ENCODE results near the gene MYH14.

DNA sequence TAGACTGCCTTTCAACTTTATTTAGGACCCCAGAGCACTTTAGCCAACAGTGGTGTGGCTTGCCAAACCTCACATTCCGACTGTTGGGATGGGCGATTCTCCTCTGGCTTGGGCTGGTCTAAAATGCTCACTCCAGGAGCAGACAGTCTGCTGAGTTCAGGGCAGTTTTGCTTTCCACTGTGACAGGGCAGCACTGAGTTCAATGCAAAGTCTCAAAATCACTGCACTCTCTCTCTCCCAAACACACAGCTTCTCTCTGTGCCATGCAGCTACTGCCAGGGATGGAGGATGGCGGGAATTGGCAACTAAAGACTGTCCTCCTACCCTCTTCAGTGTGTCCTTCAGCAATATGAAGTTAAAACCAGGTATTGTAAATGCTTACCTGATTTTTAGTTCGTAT lies 148.8 kb downstream of the MYH14 start:
- TF ChIP-seq, protein P1, sequence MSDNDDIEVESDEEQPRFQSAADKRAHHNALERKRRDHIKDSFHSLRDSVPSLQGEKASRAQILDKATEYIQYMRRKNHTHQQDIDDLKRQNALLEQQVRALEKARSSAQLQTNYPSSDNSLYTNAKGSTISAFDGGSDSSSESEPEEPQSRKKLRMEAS (IDR thresholded peaks at IDR 0.05; ENCODE audit: low read depth), result no peak
- TF ChIP-seq EZH2phosphoT487 (IDR thresholded peaks at IDR 0.05; ENCODE audit: borderline replicate concordance, low read depth), result no peak
- TF ChIP-seq, protein P2, sequence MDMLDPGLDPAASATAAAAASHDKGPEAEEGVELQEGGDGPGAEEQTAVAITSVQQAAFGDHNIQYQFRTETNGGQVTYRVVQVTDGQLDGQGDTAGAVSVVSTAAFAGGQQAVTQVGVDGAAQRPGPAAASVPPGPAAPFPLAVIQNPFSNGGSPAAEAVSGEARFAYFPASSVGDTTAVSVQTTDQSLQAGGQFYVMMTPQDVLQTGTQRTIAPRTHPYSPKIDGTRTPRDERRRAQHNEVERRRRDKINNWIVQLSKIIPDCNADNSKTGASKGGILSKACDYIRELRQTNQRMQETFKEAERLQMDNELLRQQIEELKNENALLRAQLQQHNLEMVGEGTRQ (IDR thresholded peaks at IDR 0.05; ENCODE audit: borderline replicate concordance, low read depth, low read length), result no peak
- TF ChIP-seq, protein P3, sequence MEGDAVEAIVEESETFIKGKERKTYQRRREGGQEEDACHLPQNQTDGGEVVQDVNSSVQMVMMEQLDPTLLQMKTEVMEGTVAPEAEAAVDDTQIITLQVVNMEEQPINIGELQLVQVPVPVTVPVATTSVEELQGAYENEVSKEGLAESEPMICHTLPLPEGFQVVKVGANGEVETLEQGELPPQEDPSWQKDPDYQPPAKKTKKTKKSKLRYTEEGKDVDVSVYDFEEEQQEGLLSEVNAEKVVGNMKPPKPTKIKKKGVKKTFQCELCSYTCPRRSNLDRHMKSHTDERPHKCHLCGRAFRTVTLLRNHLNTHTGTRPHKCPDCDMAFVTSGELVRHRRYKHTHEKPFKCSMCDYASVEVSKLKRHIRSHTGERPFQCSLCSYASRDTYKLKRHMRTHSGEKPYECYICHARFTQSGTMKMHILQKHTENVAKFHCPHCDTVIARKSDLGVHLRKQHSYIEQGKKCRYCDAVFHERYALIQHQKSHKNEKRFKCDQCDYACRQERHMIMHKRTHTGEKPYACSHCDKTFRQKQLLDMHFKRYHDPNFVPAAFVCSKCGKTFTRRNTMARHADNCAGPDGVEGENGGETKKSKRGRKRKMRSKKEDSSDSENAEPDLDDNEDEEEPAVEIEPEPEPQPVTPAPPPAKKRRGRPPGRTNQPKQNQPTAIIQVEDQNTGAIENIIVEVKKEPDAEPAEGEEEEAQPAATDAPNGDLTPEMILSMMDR (IDR thresholded peaks at IDR 0.05), result no peak
- TF ChIP-seq, protein P4, sequence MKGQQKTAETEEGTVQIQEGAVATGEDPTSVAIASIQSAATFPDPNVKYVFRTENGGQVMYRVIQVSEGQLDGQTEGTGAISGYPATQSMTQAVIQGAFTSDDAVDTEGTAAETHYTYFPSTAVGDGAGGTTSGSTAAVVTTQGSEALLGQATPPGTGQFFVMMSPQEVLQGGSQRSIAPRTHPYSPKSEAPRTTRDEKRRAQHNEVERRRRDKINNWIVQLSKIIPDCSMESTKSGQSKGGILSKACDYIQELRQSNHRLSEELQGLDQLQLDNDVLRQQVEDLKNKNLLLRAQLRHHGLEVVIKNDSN (IDR thresholded peaks at IDR 0.05; ENCODE audit: borderline replicate concordance, low read depth), result no peak

Data from SK-N-SH (cell line).